HG03520 (cell line): ENCODE data around the gene ZNF362.
"Not testable (repeated sequence)": the region's sequence is repeated elsewhere in the genome, so short reads cannot be mapped to it uniquely, and the experiment has no call there.

Experiments used
- ATAC-seq: cut with Tn5 transposase; IDR thresholded peaks from one replicate; pipeline ENCODE4 v1.9.1; 2021; ENCODE audit warnings: mild to moderate bottlenecking, moderate library complexity; ENCODE audit not compliant: unreplicated experiment

The ZNF362 gene

DNA sequence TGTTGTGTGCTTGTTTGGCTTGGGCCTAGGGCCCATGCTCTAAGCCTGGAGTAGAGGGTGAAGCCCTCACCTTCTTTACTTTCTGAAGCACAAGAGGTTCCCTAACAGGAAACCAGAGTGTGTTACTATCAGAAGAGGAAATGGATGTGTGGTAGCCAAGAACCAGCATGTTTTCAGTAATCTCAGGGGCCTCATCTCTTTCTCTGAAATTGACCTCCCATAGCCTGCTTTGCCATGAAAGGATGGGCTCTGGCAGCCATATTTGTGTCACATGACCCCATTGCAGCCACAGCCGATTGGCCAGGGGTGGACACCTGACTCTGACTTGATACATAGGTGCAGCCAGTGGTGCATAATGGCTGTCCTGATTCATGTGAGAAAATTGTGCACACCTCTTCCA is 46.0 kb downstream of the ZNF362 start:
- ATAC-seq: no peak

DNA sequence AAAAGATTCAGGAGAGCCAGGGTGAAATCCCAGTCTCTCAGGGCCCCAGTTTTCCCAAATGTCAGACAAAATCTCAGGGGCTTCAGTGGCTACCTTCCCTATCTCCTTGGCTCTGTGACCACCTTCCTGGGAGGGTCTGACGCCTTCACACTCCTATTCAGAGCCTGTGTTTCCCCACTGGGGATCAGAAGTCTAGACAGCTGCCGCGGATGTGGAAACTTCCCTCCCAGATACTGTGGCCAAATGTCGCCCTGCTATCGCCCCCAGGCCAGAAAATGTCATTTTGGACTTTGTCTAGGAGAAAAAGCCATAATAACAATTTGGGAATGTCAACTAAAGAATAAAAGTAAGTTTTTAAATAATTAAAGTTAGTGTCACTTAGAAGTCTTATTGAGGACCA is 48.7 kb downstream of the ZNF362 start:
- no peak for ATAC-seq

DNA sequence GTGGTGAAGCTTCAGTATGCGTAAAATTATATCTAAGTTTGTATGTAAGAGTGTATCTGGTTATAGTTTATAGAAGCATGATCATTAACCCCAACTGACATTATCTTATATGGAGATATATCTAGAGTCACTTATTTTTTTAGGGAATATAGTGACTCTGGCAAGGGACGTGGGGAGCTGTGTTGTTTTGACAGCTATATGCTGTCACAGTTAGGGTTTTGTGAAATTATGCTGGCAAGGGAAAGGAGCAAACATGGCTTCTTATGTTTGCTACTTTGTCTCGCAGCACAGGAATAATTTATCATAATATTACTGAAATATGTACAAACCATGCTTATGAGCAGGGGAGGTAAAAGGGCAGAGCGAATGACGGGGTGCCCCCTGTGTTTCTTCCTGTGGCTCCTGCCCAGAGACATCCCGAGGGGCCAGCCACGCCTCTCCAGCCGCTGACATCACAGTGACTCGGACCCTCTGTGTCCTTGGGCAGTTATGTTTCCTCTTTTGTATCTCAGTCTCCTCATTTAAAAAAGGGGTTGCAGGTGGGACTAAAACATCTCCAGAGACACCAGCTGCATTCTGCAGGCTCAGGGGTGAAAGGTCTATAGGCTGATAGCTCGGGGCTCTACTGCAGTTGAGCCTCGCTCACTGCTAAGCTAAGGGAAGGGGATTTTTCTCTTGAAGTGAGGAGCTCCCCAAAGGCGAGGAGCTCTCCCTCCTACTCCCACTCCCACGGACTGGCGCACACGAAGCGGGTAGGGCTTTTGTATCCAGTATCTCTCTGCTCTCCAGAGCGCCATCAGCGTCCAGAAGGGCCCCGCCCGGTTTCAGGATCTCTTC is 49.7 kb downstream of the ZNF362 start:
- no peak for ATAC-seq

DNA sequence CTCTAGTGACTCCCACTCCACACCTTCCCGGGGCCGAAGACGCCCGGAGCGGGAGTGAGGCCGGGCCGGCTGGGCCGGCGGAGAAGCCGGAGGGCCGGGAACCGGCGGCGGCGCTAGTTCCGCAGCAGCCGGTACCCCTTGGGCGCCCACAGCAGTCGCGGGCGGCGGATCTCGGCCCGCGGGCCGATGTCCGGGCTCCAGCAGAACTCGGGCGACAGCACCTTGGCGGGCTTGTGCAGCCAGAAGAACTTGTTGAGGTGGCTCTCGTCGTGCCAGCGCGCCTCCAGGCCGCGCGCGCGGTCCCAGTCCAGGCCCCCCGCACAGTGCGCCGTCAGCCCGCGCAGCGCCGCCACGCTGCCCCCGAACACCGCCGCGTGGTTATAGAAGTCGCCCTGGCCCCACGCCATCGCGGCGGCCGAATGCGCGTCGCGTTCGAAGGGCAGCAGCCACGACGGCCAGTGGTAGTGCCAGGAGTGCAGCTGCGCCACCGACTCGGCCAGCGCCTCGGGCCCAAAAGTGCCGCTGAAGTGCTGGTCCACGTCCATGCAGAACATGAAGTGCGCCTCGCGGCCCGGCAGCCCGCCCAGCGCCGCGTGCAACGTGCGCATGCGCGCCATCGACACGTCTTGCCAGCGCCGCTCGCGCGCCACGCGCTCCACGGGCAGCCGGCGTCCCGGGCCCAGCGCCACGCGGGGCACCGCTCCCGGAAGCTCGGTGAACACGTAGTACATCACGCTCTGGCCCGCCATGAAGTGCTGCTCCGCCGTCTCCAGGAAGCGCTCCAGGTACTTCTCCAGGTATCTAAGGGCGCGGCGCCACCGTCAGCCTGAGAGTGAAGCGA is 50.6 kb downstream of the ZNF362 start:
- no peak for ATAC-seq

DNA sequence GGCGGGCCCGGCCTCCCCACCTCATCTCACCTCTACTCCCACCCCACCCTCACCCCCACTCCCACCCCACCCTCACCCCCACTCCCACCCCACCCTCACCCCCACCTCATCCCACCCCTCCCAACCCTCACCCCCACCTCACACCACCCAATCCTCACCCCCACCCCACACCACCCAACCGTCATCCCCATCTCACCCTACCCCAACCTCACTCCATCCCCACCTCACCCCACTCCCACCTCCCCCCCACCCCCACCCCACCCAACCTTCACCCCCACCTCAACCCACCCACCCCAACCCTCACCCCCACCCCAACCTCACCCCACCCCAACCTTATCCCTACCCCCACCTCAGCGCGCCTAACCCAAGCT is 51.2 kb downstream of the ZNF362 start:
- ATAC-seq: no peak

DNA sequence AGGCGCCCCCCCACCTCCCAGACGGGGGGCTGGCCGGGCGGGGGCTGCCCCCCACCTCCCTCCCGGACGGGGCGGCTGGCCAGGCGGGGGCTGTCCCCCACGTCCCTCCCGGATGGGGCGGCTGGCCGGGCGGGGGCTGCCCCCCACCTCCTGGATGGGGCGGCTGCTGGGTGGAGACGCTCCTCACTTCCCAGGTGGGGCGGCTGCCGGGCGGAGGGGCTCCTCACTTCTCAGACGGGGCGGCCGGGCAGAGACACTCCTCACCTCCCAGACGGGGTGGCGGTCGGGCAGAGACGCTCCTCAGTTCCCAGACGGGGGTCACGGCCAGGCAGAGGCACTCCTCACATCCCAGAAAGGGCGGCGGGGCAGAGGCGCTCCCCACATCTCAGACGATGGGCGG is 53.1 kb downstream of the ZNF362 start:
- ATAC-seq: not testable (repeated sequence)

DNA sequence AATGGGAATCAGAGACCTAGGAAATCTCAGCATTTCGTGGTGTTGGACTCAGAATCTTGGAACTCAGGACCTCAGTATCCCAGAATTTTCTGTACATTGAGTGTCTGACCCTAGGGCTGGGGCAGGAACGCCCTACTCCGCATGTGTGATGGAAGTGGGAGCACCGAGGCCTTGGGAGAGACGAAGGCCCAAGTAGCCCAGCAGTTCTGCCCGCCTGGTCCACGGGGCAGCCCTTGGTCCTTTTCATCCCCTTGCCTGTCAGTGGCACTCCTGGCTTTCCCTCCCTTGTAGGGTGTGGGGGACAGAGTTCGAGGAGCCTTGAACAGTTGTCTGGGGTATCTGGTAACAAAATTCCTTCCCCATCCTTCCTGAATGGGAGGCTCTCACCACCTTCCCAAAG is 54.4 kb downstream of the ZNF362 start:
- ATAC-seq: no peak

DNA sequence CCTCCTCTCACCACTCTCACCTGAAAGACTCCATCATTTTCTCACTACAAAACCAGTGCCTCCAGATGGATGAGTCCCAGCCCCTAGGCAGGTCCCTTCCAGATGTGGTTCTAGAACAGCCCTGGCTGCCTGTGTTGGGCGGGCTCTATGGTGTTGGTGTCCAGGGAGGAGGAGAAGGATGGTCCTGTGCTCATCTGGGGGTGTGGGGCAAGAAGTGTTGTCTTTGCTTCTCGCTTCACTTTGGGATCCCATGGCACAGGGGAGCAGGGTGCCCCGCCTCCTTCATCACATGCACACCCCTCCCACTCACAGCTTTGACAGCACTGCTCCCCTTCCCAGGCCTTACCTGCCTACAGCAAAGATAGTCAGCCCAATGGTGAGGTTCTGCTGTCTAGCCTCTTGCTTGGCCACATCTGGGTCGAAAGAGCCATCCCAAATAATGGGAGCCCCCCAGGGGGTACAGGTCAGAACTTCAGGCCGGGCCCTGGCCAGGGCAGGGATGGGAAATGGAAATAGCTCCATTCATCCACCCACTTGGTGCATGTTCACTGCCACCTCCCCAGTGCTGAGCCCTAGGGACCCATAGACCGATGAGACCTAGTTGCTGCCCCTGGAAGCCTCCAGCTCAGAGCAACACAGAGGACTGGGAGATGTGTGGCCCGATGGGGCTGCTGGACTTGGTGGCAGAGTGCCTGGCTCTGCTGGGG is 55.6 kb downstream of the ZNF362 start:
- no peak for ATAC-seq

DNA sequence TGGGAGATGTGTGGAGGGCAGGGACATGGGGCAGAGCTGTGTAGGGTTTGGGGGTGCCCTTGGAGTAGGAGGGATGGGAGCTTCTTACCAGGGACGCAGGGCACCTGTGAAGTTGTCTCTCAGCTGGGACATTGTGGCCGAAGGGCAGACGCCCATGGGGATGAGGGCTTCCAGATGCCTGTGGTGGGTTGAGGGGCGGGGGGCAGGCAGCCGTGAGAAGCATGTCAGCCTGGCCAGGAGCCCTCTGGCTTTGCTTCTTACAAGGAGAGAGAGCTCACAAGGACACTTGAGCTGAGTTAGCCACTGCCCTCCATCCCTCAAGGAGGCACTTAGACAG is 56.1 kb downstream of the ZNF362 start:
- no peak for ATAC-seq

DNA sequence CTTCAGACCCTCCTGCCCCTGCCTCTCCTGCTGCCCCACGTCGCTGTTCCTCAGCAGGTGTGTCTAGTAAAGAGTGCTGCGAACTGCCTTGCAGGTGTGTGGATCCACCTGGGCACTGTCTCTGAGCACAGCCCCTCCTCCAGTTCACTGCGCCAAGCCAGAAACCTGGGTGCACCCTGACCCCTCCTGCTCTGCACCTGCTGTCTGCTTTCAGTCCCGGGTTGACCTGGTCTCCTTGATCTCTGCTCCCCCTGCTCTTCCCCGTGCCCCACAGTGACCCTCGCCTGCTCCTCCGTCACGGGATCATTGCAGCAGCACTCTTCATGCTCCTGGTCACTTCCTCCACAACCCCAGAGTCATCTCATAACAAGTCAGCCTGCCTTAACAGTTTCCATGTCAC is 58.1 kb downstream of the ZNF362 start:
- no peak for ATAC-seq

DNA sequence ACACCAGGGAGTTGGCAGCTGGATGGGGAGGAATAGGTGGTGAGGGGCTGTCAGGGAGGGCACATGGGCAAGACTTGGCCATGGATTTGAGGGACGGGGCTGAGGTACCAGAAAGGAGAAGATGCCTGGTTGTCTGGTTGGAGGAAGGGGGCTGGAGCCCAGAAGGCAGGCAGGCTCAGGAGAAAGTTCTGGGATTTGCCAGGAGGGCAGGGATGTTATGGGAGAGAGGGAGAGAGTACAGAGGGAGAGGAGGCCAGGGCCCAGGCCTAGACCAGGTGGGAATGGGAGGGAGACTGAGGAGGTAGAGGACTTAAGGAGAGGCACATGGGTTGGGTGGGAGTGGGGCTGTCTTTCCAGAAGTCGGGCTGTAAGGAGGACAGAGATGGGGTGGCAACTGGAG is 60.3 kb downstream of the ZNF362 start:
- no peak for ATAC-seq

DNA sequence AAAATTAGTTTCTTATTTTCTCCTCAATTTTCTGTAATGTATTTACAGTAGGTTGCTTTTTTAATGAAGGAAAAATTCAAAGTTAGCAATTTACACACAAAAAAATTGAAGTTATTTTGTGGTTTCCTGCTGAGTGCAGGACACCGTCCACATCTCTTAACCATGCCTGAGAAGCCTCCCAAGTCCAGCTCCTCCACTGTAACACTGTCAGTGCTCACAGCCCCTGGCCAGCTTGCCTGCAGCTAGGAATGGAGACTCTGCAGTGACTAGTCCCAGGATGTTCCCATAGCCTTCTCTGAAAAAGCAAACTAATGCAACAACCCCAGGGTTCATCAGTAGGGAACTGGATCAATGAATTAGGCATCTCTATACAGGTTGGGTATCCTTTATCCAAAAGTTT is 61.1 kb downstream of the ZNF362 start:
- no peak for ATAC-seq

DNA sequence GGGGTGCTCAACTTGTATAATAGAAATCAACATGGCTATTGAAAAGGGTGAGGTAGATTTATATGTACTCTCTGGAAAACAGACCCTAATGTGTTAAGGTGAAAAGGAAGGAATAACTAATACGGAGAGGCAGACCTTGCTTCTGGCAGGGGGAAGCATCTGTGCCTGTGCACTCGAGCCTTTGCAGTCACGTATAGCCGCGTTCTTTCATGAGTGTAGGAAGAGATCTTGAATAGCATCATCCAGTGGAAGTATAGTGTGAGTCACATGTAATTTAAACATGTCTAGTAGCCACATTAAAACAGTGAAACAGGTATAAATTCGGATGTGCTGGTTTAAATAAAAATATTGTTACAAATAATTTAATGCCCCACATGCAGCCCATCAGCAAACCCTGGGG is 61.7 kb downstream of the ZNF362 start:
- ATAC-seq: no peak

DNA sequence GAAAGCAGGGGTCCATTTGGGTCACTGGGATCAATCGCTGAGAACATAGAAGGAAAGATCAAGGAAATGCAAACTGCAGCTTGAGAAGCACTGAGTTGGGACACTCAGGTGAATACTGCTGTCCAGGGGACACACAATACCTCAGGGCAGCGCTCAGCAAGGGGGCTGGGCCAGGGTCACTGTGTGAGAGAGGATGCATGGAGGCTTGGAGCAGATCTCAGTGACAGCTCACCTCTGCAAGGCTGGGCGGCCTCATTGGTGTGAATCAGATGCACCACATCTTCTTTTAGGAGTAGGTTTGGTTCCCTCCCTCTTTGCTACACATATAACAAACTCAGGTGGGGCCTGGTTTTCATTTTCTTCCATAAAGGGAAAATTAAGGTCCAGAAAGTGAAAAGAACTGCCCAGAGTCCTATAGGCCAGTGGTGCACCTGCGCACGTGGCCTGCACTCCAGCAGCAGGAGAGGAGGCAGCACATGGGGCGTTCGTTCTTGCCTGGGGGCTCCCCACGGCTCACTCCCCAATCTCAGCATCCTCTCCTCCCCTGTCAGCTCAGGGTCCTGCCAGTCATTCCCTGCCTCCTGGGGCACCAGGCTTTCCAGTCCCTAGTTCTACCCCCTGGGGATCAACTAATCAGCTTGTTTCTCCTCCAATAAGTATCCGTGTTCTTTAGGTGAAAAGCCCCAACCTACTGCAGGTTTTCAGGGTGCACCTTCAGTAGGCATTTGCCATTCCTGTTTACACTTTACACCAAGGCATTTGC is 63.1 kb downstream of the ZNF362 start:
- ATAC-seq: no peak

DNA sequence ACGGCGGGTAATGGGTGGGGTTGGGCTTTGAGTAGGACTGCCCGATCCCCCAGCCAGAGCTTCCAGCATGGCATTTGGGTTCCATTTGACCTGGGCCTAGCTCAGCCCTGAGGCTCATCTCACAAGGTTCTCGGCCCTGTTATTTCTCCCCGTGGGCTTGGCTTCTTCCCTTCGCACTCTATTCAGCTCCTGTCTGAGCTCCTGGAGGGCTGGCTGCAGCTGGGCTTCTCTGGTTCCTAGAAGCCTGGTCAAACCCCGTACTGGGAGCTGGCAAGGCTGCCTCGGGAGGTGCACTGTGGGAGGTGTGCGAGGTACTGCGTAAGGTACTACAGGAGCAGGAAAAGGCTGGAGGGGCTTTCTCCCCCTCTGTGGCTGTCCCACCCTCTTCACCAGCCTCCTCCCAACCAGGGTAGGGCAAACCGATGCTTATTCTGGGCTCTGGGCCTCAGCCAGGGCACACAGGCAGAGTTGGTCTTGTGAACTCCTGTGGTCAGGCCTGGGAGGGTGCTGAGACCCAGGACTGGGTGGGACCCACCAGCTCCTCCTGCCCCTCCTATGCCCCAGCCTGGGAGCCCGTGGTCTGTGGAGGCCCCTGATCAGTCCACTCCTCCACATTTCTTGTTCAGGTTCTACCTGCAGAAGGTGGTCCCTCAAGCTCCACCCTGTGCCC is 63.8 kb downstream of the ZNF362 start:
- ATAC-seq: no peak

DNA sequence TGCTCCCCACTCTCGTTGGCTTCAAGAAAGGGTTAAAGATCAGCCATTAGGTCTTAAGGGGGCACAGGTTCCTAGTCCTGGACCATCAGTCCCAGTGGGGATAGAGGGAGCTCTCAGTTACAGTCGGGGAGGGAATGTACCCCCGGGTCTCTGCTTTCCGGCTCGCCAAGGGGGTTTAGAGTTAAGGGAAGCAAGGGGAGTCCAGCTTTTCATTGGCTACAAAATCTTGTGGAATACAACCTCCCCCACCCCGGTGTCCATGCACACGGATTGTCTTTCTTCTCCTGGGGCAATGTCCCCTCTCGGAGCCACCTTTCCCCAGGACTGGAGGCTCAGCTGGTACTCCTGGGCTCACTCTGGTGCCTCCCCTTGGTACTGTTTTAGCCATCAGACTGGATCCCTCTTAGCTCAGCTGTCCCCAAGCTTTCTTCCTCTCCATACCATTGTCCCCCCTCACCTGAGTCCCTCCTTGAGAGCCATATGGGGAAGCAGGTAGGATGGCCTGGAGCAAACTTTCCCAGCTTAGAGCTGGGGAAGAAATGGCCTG is 64.4 kb downstream of the ZNF362 start, which contains the start of gene A3GALT2:
TSS of gene A3GALT2 (minus strand) at position 480 of the 547 bp plus-strand sequence. CDS start at position 480, 0 bp downstream.
- no peak for ATAC-seq

DNA sequence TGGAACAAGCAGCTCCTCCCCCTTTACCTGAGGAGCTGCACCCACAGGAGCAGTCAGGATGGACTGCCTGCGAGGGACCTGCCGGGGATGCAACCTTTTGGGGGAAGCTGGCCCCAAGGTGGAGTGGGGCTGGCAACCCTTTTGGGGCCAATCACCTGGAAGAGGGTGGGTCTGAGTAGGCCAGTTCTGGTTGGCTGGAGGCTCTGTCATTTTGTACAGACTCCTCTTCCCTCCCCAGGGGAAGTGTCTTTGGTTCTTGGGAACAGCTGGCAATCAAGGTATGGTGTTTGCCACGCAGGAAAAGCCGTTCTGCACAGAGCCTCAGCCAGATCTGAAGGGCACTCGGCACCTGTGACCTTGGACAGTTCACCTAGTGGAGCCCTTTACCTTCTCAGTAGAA is 64.9 kb downstream of the ZNF362 start:
- ATAC-seq: no peak

DNA sequence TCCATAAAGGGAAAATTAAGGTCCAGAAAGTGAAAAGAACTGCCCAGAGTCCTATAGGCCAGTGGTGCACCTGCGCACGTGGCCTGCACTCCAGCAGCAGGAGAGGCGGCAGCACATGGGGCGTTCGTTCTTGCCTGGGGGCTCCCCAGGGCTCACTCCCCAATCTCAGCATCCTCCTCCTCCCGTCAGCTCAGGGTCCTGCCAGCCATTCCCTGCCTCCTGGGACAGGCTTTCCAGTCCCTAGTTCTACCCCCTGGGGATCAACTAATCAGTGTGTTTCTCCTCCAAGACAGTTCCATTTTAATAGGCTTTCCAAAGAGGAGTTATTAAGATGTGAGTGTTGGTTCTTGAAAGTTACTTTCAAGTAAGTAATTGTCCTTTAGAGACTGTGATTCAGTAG is 65.8 kb downstream of the ZNF362 start:
- ATAC-seq: no peak

DNA sequence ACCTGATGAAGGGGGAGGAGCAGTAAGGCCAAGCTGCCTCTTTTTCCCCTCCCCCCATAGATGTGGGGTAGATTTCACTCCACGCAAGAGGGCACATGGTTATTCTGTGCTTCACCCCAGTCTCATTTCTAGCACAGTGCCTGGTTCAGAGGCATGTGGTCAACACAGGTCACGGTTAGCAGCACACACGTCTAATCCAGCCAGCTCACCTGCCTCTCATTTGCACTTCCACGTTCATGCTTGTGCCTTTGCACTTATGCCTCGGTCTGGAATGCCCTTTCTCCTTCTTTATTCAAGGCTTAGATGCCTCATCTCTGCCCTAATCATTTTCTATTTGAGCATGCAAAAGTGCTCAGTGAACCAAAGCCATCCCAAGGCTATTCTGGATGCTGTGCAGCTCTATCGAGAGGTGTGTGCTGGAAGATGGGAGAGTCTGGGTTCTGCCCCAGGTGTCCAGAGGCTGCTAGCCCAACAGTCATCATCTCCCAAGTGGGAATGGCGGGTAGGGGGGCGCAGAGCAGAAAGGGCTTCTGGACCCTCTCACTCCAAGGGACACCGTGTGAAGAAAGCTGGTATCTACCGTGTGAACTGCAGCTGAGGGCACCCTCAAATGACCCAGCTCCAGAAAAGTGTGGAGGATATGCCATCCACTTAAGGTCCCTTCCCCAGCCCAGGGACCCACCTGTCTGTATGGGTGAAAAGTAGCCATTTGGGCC is 66.7 kb downstream of the ZNF362 start:
- no peak for ATAC-seq
